ENCODE measurements around the gene DPP8.
A peak's percentile ranks its signal among the peaks of the same experiment; 100 is the strongest.

The DPP8 gene

GRCh38 chr15:65426216-65426853 lies 91.2 kb downstream of the DPP8 start:
- peaks cover 15% of the 10 kb centered on the region for H3K4me1 Mint-ChIP-seq (ENCODE audit: low read depth)
- intact Hi-C loops (cut with micrococcal nuclease) = no loop called here
- no peaks in the 10 kb centered on the region for H3K36me3 Mint-ChIP-seq (ENCODE audit: low read depth)
- H3K4me3 Mint-ChIP-seq = no peak overlapping the region
- peaks cover 46% of the 10 kb centered on the region for H3K27me3 Mint-ChIP-seq
- no peaks in the 10 kb centered on the region for H3K9me3 Mint-ChIP-seq
- no peak overlapping the region for H3K27ac Mint-ChIP-seq

GRCh38 chr15:65424683-65425082 lies 92.8 kb downstream of the DPP8 start:
- Mint-ChIP-seq H3K4me1 (ENCODE audit: low read depth) (peaks cover 15% of the 10 kb centered on the region), H3K27ac (no peak overlapping the region), H3K36me3 (ENCODE audit: low read depth) (no peaks in the 10 kb centered on the region), H3K27me3 (peaks cover 62% of the 10 kb centered on the region), H3K9me3 (no peaks in the 10 kb centered on the region), H3K4me3 (no peak overlapping the region)
- intact Hi-C loops (cut with micrococcal nuclease) = no loop called here

GRCh38 chr15:65423976-65424679 lies 93.4 kb downstream of the DPP8 start:
- Mint-ChIP-seq H3K36me3 (ENCODE audit: low read depth) (no peaks in the 10 kb centered on the region), H3K9me3 (no peaks in the 10 kb centered on the region), H3K4me1 (ENCODE audit: low read depth) (peaks cover 15% of the 10 kb centered on the region), H3K27me3 (peaks cover 68% of the 10 kb centered on the region), H3K4me3 (no peak overlapping the region), H3K27ac (no peak overlapping the region)
- intact Hi-C loops (cut with micrococcal nuclease) = no loop called here

- intact Hi-C loops (cut with micrococcal nuclease) = no loop called here
- no peaks in the 10 kb centered on the region for H3K9me3 Mint-ChIP-seq
- H3K4me3 Mint-ChIP-seq = peak overlapping the region; percentile 70
- peaks cover 15% of the 10 kb centered on the region for H3K4me1 Mint-ChIP-seq (ENCODE audit: low read depth)
- no peaks in the 10 kb centered on the region for H3K36me3 Mint-ChIP-seq (ENCODE audit: low read depth)
- H3K27ac Mint-ChIP-seq = no peak overlapping the region
- peaks cover 75% of the 10 kb centered on the region for H3K27me3 Mint-ChIP-seq
Measured at GRCh38 chr15:65423150-65423975, 94.1 kb downstream of the DPP8 start.

- intact Hi-C loops (cut with micrococcal nuclease) = no loop called here
- no peak overlapping the region for H3K27ac Mint-ChIP-seq
- H3K4me1 Mint-ChIP-seq (ENCODE audit: low read depth) = peaks cover 15% of the 10 kb centered on the region
- H3K4me3 Mint-ChIP-seq = peak overlapping the region; percentile 75
- H3K36me3 Mint-ChIP-seq (ENCODE audit: low read depth) = no peaks in the 10 kb centered on the region
- H3K27me3 Mint-ChIP-seq = peaks cover 85% of the 10 kb centered on the region
- no peaks in the 10 kb centered on the region for H3K9me3 Mint-ChIP-seq
Measured at GRCh38 chr15:65421360-65422215, 95.9 kb downstream of the DPP8 start.

- H3K4me3 Mint-ChIP-seq = no peak overlapping the region
Measured at GRCh38 chr15:65420975-65421359, 96.5 kb downstream of the DPP8 start.

GRCh38 chr15:65418596-65418995 lies 98.9 kb downstream of the DPP8 start:
- Mint-ChIP-seq H3K36me3 (ENCODE audit: low read depth) (no peaks in the 10 kb centered on the region), H3K9me3 (no peaks in the 10 kb centered on the region), H3K27me3 (peaks cover 65% of the 10 kb centered on the region), H3K4me1 (ENCODE audit: low read depth) (peaks cover 15% of the 10 kb centered on the region), H3K4me3 (no peak overlapping the region), H3K27ac (no peak overlapping the region)
- intact Hi-C loops (cut with micrococcal nuclease) = no loop called here

More at GRCh38 chr15:65420975-65421359, 96.5 kb downstream of the DPP8 start:
- intact Hi-C loops (cut with micrococcal nuclease) = no loop called here
- Mint-ChIP-seq H3K27ac (no peak overlapping the region), H3K4me1 (ENCODE audit: low read depth) (peaks cover 15% of the 10 kb centered on the region), H3K27me3 (peaks cover 84% of the 10 kb centered on the region), H3K9me3 (no peaks in the 10 kb centered on the region), H3K36me3 (ENCODE audit: low read depth) (no peaks in the 10 kb centered on the region)

GRCh38 chr15:65416845-65417416 lies 100.6 kb downstream of the DPP8 start:
- Mint-ChIP-seq H3K27ac (no peak overlapping the region), H3K9me3 (no peaks in the 10 kb centered on the region), H3K27me3 (peaks cover 52% of the 10 kb centered on the region), H3K4me3 (no peak overlapping the region), H3K4me1 (ENCODE audit: low read depth) (peaks cover 4% of the 10 kb centered on the region), H3K36me3 (ENCODE audit: low read depth) (no peaks in the 10 kb centered on the region)
- intact Hi-C loops (cut with micrococcal nuclease) = no loop called here

GRCh38 chr15:65414841-65415621 lies 102.5 kb downstream of the DPP8 start:
- intact Hi-C loops (cut with micrococcal nuclease) = no loop called here
- Mint-ChIP-seq H3K27me3 (peaks cover 38% of the 10 kb centered on the region), H3K27ac (no peak overlapping the region), H3K4me1 (ENCODE audit: low read depth) (no peaks in the 10 kb centered on the region), H3K4me3 (no peak overlapping the region), H3K36me3 (ENCODE audit: low read depth) (no peaks in the 10 kb centered on the region), H3K9me3 (no peaks in the 10 kb centered on the region)

- Mint-ChIP-seq H3K4me1 (ENCODE audit: low read depth) (peaks cover 6% of the 10 kb centered on the region), H3K27ac (no peak overlapping the region), H3K36me3 (ENCODE audit: low read depth) (no peaks in the 10 kb centered on the region), H3K27me3 (peaks cover 34% of the 10 kb centered on the region), H3K9me3 (no peaks in the 10 kb centered on the region), H3K4me3 (no peak overlapping the region)
- intact Hi-C loops (cut with micrococcal nuclease) = no loop called here
Measured at GRCh38 chr15:65413760-65414144, 103.7 kb downstream of the DPP8 start.

GRCh38 chr15:65413051-65413759 lies 104.3 kb downstream of the DPP8 start:
- Mint-ChIP-seq H3K9me3 (no peaks in the 10 kb centered on the region), H3K4me3 (no peak overlapping the region), H3K4me1 (ENCODE audit: low read depth) (peaks cover 6% of the 10 kb centered on the region), H3K36me3 (ENCODE audit: low read depth) (no peaks in the 10 kb centered on the region), H3K27me3 (peaks cover 29% of the 10 kb centered on the region), H3K27ac (no peak overlapping the region)
- intact Hi-C loops (cut with micrococcal nuclease) = no loop called here

- intact Hi-C loops (cut with micrococcal nuclease) = no loop called here
- Mint-ChIP-seq H3K4me1 (ENCODE audit: low read depth) (peaks cover 6% of the 10 kb centered on the region), H3K36me3 (ENCODE audit: low read depth) (no peaks in the 10 kb centered on the region), H3K4me3 (no peak overlapping the region), H3K27me3 (peaks cover 27% of the 10 kb centered on the region), H3K27ac (no peak overlapping the region), H3K9me3 (no peaks in the 10 kb centered on the region)
Measured at GRCh38 chr15:65412556-65412955, 104.9 kb downstream of the DPP8 start.

Data from dendritic cell treated with granulocyte-macrophage colony-stimulating factor and Interleukin-4, amounts not matched to agents 40 ng/mL and 50 ng/mL, for 4 days (primary cell).